T-helper 1 cell treated with Interleukin-12 subunit alpha and Interleukin-12 subunit beta and Interleukin-4 antibody, amounts not matched to agents 30 μg/mL and 1 μg/mL, for 36 hours (primary cell): ENCODE data around the gene CFAP251.
"Not testable (repeated sequence)": the region's sequence is repeated elsewhere in the genome, so short reads cannot be mapped to it uniquely, and the experiment has no call there.

Source experiments
- H3K27ac Mint-ChIP-seq: one replicate; pipeline ENCODE4 v1.8.0; 2021; ENCODE audit warnings: mild to moderate bottlenecking, mixed read lengths
- H3K27me3 Mint-ChIP-seq: one replicate; pipeline ENCODE4 v1.8.0; 2021; ENCODE audit warnings: low read depth, mixed read lengths
- H3K36me3 Mint-ChIP-seq: one replicate; pipeline ENCODE4 v1.8.0; 2021; ENCODE audit warnings: low read depth, mixed read lengths
- H3K4me1 Mint-ChIP-seq: one replicate; pipeline ENCODE4 v1.8.0; 2021; ENCODE audit warnings: low read depth, mixed read lengths
- H3K4me3 Mint-ChIP-seq: one replicate; pipeline ENCODE4 v1.8.0; 2021; ENCODE audit warnings: mild to moderate bottlenecking, moderate library complexity, mixed read lengths
- H3K9me3 Mint-ChIP-seq: one replicate; pipeline ENCODE4 v1.8.0; 2021; ENCODE audit warnings: mixed read lengths

The CFAP251 gene

DNA sequence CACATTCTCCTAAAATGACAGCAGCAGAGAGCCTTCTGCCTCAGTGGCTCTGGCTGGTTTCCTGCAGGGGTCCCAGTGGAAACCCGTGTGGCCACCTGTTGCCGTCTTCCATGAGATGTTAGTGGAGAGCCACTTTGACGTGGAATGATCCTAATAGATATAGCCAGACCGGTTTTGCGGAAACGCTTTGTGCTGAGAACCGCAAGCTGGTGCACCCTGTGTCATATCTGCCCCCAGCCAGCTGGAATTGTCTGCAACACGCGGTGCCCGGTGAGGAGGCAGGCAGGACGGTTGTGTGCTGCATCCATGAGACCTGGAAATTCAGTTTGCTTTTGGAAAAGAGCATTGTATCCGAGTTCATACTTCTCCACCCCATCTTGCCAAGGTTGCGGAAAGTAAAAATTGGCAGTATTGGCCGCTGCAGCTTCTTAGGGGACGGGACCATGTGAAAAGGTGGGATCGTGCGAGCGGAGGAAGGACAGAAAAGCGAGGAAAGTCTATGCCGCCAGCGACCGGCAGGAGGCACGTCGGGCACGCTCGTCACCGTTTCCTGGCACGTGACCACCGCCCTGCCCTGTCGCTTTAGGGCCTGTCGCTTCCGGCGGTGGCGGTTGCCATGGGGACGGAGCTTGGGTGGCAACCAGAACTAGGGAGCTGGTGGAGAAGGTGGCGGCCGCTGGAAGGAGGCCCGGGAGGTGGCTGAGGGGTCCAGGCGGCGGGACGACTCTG lies at the start of gene CFAP251:
Gene CFAP251, plus strand, starts transcription at position 643 of the 729 bp plus-strand sequence. CDS start 2,714 bp downstream, outside the sequence.
- Mint-ChIP-seq H3K4me1 (peaks cover 16% of the 10 kb centered on the region), H3K9me3 (no peaks in the 10 kb centered on the region), H3K36me3 (peaks cover 15% of the 10 kb centered on the region), H3K4me3 (peak within 1 kb of the TSS; percentile 83), H3K27me3 (peaks cover 3% of the 10 kb centered on the region), H3K27ac (peak within 1 kb of the TSS; percentile 85)

DNA sequence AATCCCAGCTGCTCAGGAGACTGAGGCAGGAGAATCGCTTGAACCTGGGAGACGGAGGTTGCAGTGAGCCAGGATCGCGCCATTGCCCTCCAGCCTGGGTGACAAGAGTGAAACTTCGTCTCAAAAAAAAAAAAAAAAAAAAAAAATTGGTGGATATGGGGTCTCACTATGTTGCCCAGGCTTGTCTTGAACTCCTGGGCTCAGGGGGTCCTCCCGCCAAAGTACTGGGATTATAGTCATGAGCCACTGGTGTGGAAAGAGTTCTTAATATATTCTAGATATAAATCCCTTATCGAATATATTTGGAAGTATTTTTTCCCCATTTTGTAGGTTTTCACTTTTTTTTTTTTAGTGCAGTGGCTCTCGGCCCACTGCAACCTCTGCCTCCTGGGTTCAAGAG lies 49.2 kb upstream of the CFAP251 start:
- H3K27me3 Mint-ChIP-seq, H3K27ac Mint-ChIP-seq, H3K9me3 Mint-ChIP-seq, H3K4me3 Mint-ChIP-seq, H3K4me1 Mint-ChIP-seq, H3K36me3 Mint-ChIP-seq: not testable (repeated sequence)

DNA sequence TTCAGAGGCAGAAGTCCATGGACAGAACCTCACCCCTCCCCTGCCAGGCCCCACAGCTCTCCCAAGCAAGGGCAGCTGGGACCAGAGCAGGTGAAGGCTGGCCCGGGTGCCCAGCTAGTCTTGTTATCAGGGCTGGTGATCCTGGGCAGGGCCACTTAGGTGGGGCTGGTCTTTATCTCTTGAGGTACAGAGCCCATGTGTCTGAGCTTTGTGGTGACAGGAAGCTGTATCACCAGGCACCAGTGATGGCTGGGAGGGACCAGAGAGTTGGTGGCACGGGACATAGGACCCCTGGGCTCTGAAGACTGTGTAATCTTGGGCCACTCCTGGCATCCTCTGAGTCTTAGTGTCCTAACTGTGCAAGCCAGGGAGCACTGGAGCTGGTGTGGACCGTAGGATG lies 46.9 kb upstream of the CFAP251 start:
- H3K27me3 Mint-ChIP-seq, result no peaks in the 10 kb centered on the region
- H3K36me3 Mint-ChIP-seq, result no peaks in the 10 kb centered on the region
- H3K4me3 Mint-ChIP-seq, result no peak overlapping the region
- H3K27ac Mint-ChIP-seq, result no peak overlapping the region
- H3K9me3 Mint-ChIP-seq, result no peaks in the 10 kb centered on the region
- no peaks in the 10 kb centered on the region for H3K4me1 Mint-ChIP-seq

DNA sequence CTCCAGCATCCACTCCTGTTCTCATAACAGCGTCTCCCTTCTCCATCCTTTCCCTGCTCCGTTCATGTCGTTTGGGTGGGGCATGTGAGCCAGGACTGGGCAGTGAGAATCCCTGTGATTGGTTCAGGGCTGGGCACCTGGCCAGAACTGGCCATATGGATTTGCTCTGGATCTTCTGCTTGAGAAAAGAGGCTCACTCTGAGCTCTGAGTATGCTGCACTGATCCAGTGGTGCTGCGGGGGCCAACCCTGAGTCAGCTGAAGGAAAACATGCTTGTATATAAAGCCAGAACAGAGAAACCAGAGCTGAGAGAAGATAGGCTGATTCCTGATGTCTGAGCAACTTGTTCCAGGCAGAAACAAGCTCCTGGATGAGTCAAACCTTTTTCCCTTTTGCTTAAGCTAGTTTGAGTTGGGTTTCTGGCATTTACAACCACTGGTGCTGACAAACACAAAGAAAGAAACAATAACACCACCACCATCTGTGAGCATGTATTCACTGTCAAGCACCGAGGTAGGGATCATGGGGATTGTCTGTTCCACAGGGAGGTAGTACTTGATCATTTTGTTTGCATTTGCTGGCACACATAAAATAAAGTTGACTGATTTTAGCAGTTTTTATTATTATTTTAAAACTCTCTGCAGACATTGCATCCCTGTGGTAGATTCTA lies 45.7 kb upstream of the CFAP251 start:
- no peak overlapping the region for H3K27ac Mint-ChIP-seq
- H3K9me3 Mint-ChIP-seq, result no peaks in the 10 kb centered on the region
- no peak overlapping the region for H3K4me3 Mint-ChIP-seq
- no peaks in the 10 kb centered on the region for H3K36me3 Mint-ChIP-seq
- H3K4me1 Mint-ChIP-seq, result no peaks in the 10 kb centered on the region
- H3K27me3 Mint-ChIP-seq, result no peaks in the 10 kb centered on the region

DNA sequence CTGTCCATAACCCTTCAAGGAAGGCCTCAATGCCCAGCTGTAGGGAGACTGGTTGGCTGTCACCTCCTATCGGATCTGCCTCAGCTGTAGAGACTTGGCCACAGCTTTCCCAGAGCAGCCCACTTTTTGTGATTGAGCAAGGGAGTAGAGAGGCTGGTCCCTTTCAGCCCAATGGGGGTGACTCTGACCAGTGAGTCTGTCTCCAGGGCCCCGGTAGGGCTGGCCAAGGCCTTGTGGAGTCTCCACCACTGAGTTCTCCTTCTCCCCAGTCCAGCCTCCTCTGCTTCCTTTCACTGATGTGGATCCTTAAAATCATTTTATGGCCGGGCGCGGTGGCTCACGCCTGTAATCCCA lies 45.2 kb upstream of the CFAP251 start:
- no peaks in the 10 kb centered on the region for H3K4me1 Mint-ChIP-seq
- no peaks in the 10 kb centered on the region for H3K9me3 Mint-ChIP-seq
- H3K36me3 Mint-ChIP-seq, result no peaks in the 10 kb centered on the region
- H3K4me3 Mint-ChIP-seq, result no peak overlapping the region
- no peak overlapping the region for H3K27ac Mint-ChIP-seq
- no peaks in the 10 kb centered on the region for H3K27me3 Mint-ChIP-seq

DNA sequence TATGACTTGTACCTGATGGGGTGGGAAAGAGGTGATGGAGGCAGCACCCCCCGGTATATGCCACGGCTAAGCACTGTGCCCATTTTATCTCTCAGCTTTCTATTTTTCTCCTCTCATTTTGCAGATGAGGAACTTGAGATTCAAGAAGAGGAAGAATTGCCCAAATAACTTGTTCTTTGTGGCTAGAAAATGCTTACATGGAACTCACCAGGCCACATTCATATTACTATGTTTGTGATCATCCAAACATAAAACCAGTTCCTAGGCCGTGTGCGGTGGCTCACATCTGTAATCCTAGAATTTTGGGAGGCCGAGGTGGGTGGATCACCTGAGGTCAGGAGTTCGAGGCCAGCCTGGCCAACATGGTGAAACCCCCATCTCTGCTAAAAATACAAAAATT lies 44.3 kb upstream of the CFAP251 start:
- Mint-ChIP-seq H3K36me3 (no peaks in the 10 kb centered on the region), H3K4me3 (no peak overlapping the region), H3K27ac (no peak overlapping the region), H3K4me1 (no peaks in the 10 kb centered on the region), H3K9me3 (no peaks in the 10 kb centered on the region), H3K27me3 (no peaks in the 10 kb centered on the region)

DNA sequence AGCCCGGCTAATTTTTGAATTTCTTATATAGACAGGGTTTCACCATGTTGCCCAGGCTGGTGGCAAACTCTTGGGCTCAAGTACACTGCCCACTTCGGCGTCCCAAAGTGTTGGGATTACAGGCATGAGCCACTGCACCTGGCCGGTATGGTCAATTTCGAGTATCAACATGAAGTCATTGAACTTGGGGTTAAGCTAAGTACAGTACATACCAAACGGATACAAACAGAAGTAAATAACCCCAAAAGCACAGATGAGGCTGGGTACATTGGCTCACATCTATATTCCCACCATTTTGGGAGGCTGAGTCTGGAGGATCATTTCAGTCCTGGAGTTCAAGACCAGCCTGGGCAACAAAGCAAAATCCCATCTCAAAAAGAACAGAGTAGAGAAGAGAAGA lies 42.8 kb upstream of the CFAP251 start:
- no peaks in the 10 kb centered on the region for H3K9me3 Mint-ChIP-seq
- H3K27me3 Mint-ChIP-seq, result no peaks in the 10 kb centered on the region
- H3K27ac Mint-ChIP-seq, result no peak overlapping the region
- H3K36me3 Mint-ChIP-seq, result no peaks in the 10 kb centered on the region
- no peak overlapping the region for H3K4me3 Mint-ChIP-seq
- no peaks in the 10 kb centered on the region for H3K4me1 Mint-ChIP-seq

DNA sequence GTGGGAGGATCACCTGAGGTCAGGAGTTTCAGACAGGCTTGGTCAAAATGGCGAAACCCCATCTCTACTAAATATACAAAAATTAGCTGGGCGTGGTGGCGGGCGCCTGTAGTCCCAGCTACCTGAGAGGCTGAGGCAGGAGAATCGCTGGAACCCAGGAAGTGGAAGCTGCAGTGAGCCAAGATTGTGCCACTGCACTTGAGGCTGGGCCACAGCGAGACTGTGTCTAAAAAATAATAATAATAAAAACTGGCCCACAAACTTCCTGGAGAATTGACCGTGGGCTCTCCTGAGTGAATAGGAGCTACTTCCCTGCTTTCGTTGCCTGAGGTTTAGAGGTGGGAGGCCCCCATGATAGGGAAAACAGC lies 42.3 kb upstream of the CFAP251 start:
- not testable (repeated sequence) for H3K4me3 Mint-ChIP-seq

DNA sequence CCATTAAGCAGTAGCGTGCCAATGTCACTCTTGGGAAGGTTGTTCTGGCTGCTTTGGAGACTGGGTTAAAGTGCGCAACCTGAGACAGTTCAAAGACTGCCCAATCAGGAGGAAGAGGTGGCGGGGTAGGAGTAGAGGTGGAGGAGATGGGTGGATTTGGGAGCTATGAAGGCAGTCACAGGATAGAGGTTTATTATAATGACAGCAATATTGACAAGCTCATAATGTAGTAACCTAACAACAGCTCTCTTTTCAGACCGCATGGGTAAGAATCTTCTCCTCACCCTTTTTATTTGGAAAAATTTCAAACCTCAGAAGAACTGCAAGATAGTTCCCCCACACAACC lies 35.1 kb upstream of the CFAP251 start:
- H3K36me3 Mint-ChIP-seq, result no peaks in the 10 kb centered on the region
- no peaks in the 10 kb centered on the region for H3K9me3 Mint-ChIP-seq
- H3K4me1 Mint-ChIP-seq, result peaks cover 1% of the 10 kb centered on the region
- H3K27me3 Mint-ChIP-seq, result no peaks in the 10 kb centered on the region
- no peak overlapping the region for H3K27ac Mint-ChIP-seq
- H3K4me3 Mint-ChIP-seq, result no peak overlapping the region

More for the DNA sequence above, 42.3 kb upstream of the CFAP251 start:
- H3K9me3 Mint-ChIP-seq, H3K36me3 Mint-ChIP-seq, H3K4me1 Mint-ChIP-seq, H3K27me3 Mint-ChIP-seq, H3K27ac Mint-ChIP-seq: not testable (repeated sequence)

- H3K27me3 Mint-ChIP-seq, H3K36me3 Mint-ChIP-seq, H3K27ac Mint-ChIP-seq, H3K4me3 Mint-ChIP-seq, H3K9me3 Mint-ChIP-seq: not testable (repeated sequence)
- H3K4me1 Mint-ChIP-seq, result peaks cover 11% of the 10 kb centered on the region
Measured at GRCh38 chr12:121885129-121885528, 33.3 kb upstream of the CFAP251 start.

GRCh38 chr12:121888083-121888477 lies 30.3 kb upstream of the CFAP251 start:
- Mint-ChIP-seq H3K27ac (peak overlapping the region; percentile 99), H3K4me3 (peak overlapping the region; percentile 96), H3K4me1 (peaks cover 20% of the 10 kb centered on the region), H3K36me3 (peaks cover 3% of the 10 kb centered on the region), H3K27me3 (no peaks in the 10 kb centered on the region), H3K9me3 (no peaks in the 10 kb centered on the region)

DNA sequence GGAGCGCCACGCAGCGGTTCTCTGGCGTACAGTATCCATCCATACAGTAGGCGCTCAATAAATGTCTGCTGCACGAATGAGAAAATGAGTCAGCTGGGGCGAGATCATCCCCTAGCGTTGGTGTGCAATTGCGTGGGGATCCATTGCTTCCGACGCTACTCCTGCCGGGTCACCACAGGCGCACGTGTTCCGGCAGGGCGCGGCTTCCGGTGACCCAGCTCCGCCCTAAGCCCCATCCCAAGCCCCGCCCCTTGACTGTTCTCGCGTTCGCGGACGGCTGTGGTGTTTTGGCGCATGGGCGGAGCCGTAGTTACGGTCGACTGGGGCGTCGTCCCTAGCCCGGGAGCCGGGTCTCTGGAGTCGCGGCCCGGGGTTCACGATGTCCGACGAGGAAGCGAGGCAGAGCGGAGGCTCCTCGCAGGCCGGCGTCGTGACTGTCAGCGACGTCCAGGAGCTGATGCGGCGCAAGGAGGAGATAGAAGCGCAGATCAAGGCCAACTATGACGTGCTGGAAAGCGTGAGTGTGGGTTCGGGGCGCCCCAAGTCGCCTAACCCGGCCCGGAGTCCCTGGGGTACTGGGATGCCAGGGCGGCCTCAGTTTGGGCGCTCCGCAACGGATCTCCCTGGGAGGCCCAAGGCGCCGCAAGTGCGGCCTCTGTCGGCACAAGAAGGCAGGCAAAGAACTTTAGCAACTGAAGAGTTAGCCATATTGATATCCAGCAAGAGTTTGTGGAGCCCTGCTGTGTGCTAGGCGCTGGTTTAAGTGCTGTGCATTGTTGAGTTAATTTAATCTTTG lies 29.7 kb upstream of the CFAP251 start, which contains the start of gene PSMD9:
Gene PSMD9, plus strand, starts transcription at position 313 of the 796 bp plus-strand sequence. Its CDS starts 67 bp downstream, at position 380.
- peak within 1 kb of the TSS; percentile 99 for H3K27ac Mint-ChIP-seq
- no peaks in the 10 kb centered on the region for H3K27me3 Mint-ChIP-seq
- peaks cover 23% of the 10 kb centered on the region for H3K4me1 Mint-ChIP-seq
- peaks cover 5% of the 10 kb centered on the region for H3K36me3 Mint-ChIP-seq
- no peaks in the 10 kb centered on the region for H3K9me3 Mint-ChIP-seq
- H3K4me3 Mint-ChIP-seq, result peak within 1 kb of the TSS; percentile 96

GRCh38 chr12:121889274-121889624 lies 29.1 kb upstream of the CFAP251 start:
- H3K4me1 Mint-ChIP-seq, result peaks cover 29% of the 10 kb centered on the region
- peak overlapping the region; percentile 96 for H3K4me3 Mint-ChIP-seq

DNA sequence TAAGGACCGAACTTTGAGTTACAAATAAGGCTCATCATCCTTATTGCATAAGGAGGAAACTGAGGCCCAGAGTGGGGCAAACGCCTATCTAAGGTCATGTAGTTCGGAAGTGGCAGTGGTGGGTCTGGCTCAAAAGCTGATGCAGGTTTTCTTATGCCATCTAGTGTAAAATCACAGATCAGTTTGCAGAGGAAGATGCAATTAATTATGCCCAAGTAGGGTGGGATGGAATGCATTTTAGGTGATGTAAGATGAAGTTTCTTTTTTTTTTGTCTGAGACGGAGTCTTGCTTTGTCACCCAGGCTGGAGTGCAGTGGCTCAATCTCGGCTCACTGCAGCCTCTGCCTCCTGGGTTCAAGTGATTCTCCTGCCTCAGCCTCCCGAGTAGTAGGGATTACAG lies 28.7 kb upstream of the CFAP251 start:
- H3K4me3 Mint-ChIP-seq, result peak overlapping the region; percentile 96
- peak overlapping the region; percentile 99 for H3K27ac Mint-ChIP-seq
- peaks cover 31% of the 10 kb centered on the region for H3K4me1 Mint-ChIP-seq
- H3K9me3 Mint-ChIP-seq, H3K27me3 Mint-ChIP-seq: not testable (repeated sequence)
- H3K36me3 Mint-ChIP-seq, result peaks cover 11% of the 10 kb centered on the region

More at GRCh38 chr12:121889274-121889624, 29.1 kb upstream of the CFAP251 start:
- Mint-ChIP-seq H3K36me3 (peaks cover 11% of the 10 kb centered on the region), H3K27ac (peak overlapping the region; percentile 99), H3K27me3 (no peaks in the 10 kb centered on the region), H3K9me3 (no peaks in the 10 kb centered on the region)
